ENCODE measurements around the gene CACNA1D.
A peak's percentile ranks its signal among the peaks of the same experiment; 100 is the strongest.

The CACNA1D gene

DNA sequence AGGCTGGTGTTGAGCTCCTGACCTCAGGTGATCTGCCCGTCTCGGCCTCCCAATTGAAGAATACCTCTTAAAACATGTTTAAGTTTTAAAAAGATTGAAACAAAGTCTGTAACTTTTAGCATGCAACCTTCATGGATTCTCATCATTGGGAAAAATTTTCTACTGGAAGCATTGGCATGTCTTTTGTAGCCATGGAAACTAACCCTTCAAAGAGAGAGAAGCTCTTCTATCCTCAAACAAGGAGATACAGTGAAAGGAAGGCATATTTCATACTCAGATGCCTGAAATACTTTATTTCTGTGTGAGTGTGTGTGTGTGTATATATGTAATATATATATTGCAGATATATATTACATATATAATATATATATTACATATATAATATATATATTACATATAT is 196.9 kb downstream of the CACNA1D start:
- DNase-seq (ENCODE audit: low read depth), result no peak

- no peak for DNase-seq (ENCODE audit: low read depth)
Observed at GRCh38 chr3:53691885-53692284, 197.5 kb downstream of the CACNA1D start.

- DNase-seq (ENCODE audit: low read depth), result no peak
Observed at GRCh38 chr3:53693451-53693850, 199.0 kb downstream of the CACNA1D start.

GRCh38 chr3:53694046-53694445 is 199.6 kb downstream of the CACNA1D start:
- DNase-seq (ENCODE audit: low read depth), result no peak

DNA sequence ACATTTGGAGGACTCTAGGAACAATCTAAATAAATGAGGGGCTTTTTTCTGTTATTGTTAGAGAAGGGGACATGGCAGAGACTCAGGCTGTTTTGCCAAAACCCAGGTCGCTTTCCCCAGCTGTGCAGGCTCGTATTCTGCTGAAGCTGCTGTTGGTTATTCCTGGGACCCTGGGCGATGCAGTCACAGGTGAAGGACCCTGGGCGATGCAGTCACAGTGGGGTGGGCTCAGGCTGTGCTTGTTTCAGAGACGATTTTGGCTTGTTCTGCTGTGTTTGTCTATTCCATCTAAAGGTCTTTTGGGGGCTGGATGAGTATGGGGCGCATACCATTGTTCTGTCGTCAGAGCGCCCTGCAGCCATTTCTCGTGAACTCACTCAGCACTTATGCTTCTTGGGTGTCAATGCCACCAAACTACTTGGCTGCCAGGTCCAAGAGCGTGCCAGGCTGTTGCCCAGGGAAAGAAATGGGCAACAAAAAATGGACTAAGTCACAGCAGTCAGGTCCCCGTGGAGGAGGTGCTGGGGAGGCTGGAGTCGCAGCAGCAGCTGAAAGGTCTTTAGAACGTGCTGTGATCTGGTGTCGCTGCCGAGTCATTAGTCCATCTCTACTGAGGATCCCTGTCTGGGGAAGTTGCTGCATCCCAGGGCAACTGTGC is 200.4 kb downstream of the CACNA1D start:
- DNase-seq (ENCODE audit: low read depth), result no peak

DNA sequence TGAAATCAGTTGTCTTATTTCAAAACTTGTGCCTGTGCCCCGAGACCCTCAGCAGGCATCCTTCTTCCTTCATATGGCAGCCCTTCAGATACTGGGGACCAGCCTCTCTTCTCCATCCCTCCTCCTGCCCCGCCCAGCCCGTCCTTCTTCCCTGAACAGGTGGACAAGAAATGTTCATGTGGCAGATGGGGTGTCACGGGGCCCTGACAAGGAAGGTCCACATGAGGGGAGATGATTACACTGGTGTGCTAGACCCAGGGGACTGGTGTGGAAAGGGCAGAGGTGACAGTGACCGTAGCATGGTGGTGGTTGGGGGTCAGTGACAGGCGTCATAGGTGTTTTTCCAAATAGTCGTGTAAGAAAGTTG is 200.9 kb downstream of the CACNA1D start:
- no peak for DNase-seq (ENCODE audit: low read depth)

DNA sequence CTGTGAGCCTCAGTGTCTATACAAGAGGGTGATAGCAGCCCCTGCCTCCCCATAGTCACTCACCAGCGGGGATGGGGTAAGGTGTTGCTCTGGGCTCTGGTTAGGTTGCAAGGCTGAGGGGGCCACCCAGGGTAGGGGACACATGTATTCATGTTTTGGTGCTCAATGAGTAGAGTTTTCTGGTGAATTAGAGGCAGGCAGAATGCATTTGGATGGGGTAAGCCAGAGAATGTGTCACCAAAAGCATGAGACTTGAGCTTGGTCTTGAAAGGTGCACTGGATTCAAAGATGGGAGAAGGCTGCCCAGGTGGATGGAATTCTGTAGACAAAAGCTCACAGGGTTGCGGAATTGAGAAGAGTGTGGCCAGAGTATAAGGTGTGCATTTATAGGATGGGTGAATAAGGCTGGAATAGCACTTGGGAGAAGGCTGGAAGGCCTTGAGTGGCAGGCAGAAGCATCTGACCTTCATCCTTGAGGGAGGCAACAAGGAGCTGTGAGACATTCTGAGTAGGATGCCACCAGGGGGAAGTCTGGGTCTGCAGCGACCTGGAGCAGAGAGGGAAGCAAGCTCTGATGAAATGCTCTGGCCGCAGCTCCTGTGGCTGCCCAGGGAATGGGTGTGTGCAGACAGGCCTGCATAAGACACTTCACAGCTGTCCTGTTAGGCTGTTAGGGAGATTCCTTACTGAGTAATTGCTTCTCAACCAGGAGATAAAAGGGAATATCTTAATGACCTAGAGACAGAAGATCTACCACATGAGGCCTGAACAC is 202.2 kb downstream of the CACNA1D start:
- DNase-seq (ENCODE audit: low read depth), result no peak

DNA sequence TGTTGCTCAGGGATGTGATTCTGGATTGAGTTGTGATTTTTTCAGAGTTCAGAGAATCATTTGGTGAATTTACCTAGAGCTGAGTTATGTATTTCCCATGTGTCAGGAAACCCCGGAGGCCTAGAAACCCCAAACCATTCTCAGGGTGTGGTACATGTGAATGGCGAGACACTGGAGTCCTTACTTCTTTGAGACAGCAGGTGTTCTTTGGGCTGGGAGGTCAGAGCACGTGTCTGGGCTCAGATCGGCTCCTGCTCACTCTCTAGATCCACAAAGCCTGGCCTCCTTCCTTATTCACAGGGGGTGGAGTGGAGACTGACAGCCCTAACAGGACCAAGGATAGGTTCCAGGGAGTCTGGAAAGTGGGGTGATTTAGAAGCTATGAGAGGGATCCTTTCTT is 206.0 kb downstream of the CACNA1D start:
- DNase-seq (ENCODE audit: low read depth), result no peak

DNA sequence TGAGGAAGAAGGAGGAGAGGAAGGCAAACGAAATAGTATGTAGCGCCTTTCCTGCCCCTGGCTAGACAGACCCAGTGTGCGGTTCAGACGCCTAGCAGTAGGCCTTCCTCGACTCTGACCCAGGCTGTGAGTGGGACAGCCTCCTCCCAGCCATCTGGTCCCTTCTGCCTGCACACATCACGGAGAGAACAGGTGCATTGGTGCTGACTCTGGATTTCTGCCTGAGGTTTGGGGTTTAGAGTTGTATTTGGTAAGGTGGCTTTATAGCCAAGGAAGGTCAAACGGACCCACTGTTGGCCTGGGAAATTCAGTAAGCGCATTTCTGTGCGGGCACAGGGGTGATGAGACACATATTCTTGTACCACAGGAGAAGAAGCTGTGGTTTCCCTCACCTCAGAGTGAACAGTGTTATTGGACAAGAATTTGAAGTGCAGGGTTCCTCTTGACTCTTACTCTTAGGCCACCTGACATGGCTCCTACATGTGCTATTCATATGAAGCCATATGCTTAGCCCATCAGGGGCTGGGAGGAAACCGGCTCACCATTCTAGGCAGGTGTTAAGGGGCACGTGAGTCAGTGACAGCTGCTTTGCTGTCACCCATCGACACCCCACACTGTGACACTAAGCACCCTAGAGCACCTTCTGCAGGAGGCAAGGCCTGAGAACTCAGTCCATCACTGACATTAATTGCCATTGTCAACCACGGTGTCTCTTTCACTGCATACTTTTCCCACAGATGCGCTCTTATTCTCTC is 208.5 kb downstream of the CACNA1D start:
- no peak for DNase-seq (ENCODE audit: low read depth)

DNA sequence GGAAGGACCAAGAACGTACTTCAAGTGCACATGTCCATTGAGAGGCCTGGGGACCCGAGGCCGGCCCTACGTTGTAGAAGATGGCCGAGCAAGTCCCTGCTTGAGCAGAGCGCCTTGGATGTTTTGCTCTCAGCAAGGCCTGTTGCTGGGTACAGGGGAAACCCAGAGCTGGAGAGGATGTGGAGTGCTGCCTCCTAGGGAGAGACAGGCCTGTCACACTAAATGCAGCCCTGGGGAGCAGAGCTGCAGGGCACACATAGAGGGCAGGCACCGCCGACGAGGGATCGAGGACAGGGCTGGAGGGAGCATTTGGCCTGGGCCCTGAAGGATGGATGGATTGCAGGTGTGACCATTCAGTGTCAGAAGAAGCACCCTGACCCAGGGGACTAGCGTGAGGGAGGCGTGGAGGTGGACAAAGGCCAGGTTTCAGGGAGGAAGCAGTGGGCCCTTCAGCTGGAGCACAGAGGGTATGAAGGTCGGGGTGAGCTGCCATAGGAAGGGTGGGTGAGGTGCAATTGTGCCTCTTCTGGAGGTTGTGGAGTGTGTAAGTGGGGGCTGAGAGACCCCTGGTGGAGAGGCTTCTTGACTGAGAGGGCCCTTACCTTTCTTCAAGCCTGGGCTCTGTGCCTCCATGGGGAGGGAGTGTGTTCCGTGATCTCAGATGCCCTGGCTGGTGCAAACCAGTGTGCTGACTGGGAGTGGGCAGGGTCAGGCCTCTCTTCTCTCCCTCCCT is 209.4 kb downstream of the CACNA1D start:
- no peak for DNase-seq (ENCODE audit: low read depth)

GRCh38 chr3:53704363-53704725 is 209.9 kb downstream of the CACNA1D start:
- no peak for DNase-seq (ENCODE audit: low read depth)

DNA sequence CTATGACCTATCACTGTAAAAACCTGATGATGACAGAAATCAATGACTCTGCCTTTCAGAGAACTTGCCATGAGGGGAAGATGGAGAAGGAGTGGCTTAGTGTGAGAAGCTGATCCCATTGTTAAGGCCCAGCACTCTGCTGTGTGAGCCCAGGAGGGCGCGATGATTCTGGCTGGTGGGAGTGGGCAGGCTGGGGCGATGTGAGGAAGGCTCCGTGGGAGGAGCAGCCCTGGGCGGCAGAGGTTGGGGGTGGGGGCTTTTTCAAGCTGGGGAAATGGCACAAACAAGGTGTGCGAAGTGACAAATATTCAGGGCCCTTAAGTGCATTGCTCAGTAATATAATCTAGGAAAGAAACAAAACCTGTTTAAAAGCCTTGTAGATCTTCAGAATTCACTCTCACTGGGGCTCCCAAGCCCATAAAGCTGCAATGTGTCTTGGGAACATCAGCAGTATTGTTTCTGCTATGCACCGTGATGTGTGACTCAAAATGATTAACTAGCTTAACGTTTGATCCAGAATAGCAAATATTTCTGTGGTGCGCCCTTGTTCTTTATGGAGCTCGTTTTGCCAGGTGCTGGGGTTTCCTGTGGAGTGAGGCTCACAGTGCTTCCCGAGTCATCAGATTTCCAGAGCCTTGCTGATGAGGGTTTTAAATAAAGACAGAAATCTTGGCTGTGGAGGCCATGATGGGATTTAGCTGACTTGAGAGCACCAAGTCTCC is 210.8 kb downstream of the CACNA1D start:
- DNase-seq (ENCODE audit: low read depth), result no peak

GRCh38 chr3:53705774-53706173 is 211.4 kb downstream of the CACNA1D start:
- DNase-seq (ENCODE audit: low read depth), result no peak

GRCh38 chr3:53707222-53707621 is 212.8 kb downstream of the CACNA1D start:
- no peak for DNase-seq (ENCODE audit: low read depth)

DNA sequence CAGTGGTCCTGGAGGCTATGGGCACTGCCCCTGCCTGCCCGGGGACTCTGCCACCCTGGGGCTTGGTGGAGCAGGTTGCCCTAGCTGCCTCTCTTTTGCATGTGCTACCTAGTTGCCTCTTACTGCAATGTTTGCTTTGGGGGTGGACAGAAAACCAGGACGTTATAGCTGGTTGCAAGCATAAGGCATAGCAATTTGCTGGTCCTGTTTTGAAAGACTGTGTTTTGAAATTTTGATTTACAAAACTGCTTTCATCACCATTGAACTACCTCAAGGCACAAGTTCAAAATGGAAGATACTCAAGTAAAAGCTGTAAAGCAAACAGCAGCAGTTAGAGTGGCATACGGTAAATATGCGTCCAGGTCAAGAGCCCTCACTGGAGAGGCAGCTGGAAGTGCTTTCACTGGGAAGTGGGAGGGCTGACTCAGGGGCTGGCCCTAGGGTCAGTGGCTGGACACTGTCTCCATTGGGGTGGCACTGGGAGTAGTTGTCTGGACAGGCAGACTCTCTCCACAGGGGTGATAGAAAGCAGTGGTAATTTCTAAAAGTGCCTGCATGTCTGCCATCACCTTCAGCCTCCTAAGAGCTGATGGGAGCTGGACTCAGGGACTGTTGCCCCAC is 213.7 kb downstream of the CACNA1D start:
- no peak for DNase-seq (ENCODE audit: low read depth)

- no peak for DNase-seq (ENCODE audit: low read depth)
Observed at GRCh38 chr3:53709256-53709655, 214.8 kb downstream of the CACNA1D start.

DNA sequence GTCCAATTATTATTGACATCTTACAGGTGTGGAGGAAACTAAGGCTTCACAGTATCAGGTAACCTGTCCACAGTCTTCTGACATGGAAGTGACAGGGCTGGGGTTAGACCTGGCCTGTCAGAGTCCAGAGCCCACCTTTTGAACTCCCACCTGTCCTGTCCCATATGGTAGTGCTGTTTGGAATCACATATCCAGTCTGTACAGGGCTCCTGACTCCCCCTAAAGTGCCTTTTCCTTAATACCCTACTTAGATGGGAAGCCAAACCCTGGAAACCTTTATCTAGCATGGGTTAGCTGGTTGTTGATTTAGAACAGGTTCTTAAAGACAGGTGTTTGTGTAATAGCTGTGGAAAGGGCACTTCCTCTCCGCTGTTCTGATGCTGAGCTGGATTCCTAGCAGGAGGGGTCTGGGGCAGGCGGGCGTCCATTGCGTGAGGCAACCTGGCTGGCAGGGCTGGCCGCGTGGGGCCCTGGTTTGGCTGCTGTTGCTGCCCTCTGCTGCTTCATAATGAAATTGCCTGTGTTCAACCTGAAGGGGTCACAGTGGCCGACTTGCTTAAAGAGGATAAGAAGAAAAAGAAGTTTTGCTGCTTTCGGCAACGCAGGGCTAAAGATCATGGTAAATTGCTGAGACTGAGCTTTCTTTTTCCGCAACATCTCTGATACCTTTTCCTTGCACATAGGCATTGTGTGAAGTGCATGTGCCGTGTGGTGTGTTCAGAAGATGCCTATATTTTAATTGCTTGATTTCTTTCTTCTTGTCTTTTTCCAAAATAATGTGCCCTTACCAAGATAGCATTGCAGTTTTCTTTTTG is 215.7 kb downstream of the CACNA1D start:
- DNase-seq (ENCODE audit: low read depth), result peak; percentile 3

DNA sequence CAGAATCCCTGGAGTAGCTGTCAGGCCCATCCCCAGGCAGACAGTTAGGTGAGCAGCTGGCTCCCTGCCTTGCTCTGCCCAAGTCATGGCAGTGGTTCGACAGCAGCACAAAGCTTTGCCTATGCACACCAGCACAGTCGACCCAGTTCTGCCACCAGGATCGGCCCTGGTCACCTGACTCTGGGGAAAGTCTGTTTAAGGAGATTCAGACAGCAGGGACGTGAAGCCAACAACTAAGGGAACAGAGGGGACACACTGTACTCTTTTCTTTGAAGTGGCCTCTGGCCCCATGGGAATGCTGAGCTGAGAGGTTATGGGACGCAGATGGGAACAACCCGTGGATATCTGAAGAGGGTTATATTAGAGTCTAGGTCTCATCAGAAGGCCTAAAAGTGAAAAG is 217.0 kb downstream of the CACNA1D start:
- no peak for DNase-seq (ENCODE audit: low read depth)

DNA sequence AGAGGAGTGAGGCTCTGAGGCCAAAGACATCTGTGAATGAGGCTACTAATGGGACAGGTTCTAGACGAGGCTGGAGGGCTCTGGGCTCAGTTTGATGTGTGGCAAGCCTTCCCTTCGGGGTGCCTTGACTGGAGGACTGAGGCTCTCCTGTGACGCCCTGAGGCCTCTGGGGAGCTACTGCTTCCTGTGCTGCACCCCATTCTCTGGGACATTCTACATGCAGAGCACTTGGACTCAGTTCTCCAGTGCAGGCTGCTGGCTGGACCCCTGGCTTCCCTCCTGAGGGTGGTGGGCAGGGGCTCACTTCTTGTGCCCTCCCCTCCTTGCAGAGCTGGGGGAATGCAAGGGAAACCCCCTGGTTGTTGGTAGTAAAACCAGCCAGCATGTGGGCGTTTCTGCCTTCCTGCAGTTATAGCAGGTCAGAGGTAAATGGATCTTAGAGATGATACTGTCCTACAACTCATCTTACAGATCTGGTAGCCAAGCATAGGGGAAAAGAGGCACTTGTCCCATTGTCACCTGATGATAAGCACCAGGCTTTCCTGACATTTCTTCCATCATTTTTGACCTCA is 218.5 kb downstream of the CACNA1D start:
- no peak for DNase-seq (ENCODE audit: low read depth)

DNA sequence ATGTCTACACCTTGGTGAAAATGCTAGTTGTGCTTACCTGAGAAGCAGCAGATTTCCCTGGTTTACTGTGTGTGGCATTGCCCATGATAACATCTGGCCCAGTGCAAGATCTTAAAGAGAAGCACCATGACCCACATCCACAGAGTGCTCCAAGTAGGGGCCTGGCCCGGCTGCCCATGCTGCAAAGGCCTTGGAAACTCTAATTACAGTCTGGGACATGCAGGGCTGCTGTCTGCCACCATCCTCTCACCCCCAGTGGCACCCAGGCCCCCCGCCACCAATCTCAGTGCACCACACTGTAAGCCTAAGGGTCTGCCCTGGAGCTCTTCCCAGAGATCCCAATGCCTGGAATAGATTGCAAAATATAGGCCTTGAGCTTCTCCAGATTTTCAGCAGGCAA is 219.2 kb downstream of the CACNA1D start:
- DNase-seq (ENCODE audit: low read depth), result no peak

Data from stimulated activated CD8-positive, alpha-beta memory T cell treated with anti-CD3 and anti-CD28 coated beads, Interleukin-12 subunit alpha, Interleukin-12 subunit beta, amount 100 ng/mL, for 4 hours (primary cell).